HepG2 (cell line): ENCODE data around the gene FAAP100. TPM values are rescaled to one million over a fixed set of nuclear protein-coding genes. Genes with fewer than 3 reads are reported as not detected.

Experiments
- ATF1 ChIP-seq: IDR thresholded peaks from 2 replicates; pipeline ENCODE4 v1.6.1; 2016; ENCODE audit warnings: mild to moderate bottlenecking, control low read depth
- BORCS8-MEF2B ChIP-seq: sonication (generic); formaldehyde crosslinking; IDR thresholded peaks from 2 replicates; pipeline ENCODE4 v1.8.0; 2022; ENCODE audit warnings: mild to moderate bottlenecking, missing genetic modification reagents
- CBX2 ChIP-seq, 2 experiments: fragments of 200-600 bp in 1 of 2; sonication (generic); formaldehyde crosslinking in 1 of 2; IDR thresholded peaks; 2 replicates each; pipeline versions ENCODE4 v1.7.0 to v1.8.1; 2018 to 2022; ENCODE audit warnings: low read depth in 2 of 2, low read length in 1 of 2, mild to moderate bottlenecking in 1 of 2, missing genetic modification reagents in 1 of 2
- ELF1 ChIP-seq: sonication (generic); formaldehyde crosslinking; IDR thresholded peaks from 2 replicates; pipeline ENCODE4 v1.4.0; 2020; ENCODE audit warnings: missing genetic modification reagents
- ELF3 ChIP-seq: IDR thresholded peaks from 2 replicates; pipeline ENCODE4 v1.6.1; 2016; ENCODE audit warnings: missing genetic modification reagents, missing compliant biosample characterization
- GFI1 ChIP-seq: sonication (generic); formaldehyde crosslinking; IDR thresholded peaks from 2 replicates; pipeline ENCODE4 v1.5.0; 2020; ENCODE audit warnings: missing genetic modification reagents, mild to moderate bottlenecking, borderline replicate concordance
- ISX ChIP-seq: sonication (generic); formaldehyde crosslinking; conservative IDR thresholded peaks from 2 replicates; pipeline ENCODE4 v1.5.0; 2020; ENCODE audit warnings: missing genetic modification reagents
- MZF1 ChIP-seq: sonication (generic); formaldehyde crosslinking; IDR thresholded peaks from 2 replicates; pipeline ENCODE4 v1.8.1; 2023; ENCODE audit warnings: mild to moderate bottlenecking, missing genetic modification reagents, borderline replicate concordance
- SRSF4 ChIP-seq: fragments of 200-400 bp; formaldehyde crosslinking; IDR thresholded peaks from one replicate; pipeline ENCODE4 v1.6.1; 2018; ENCODE audit warnings: mild to moderate bottlenecking, low read depth, low read length, moderate library complexity; ENCODE audit not compliant: poor library complexity, severe bottlenecking
- TCF7L2 ChIP-seq: IDR thresholded peaks from 2 replicates; pipeline ENCODE4 v1.6.1; 2011; ENCODE audit warnings: mild to moderate bottlenecking, low read depth, low read length, moderate library complexity
- ZBTB7A ChIP-seq: sonication (generic); formaldehyde crosslinking; IDR thresholded peaks from 2 replicates; pipeline ENCODE4 v1.8.0; 2022; ENCODE audit warnings: mild to moderate bottlenecking, missing genetic modification reagents
- ZFP1 ChIP-seq: IDR thresholded peaks from 2 replicates; pipeline ENCODE4 v1.6.1; 2016
- ZFP36L2 ChIP-seq: sonication (generic); formaldehyde crosslinking; IDR thresholded peaks from 2 replicates; pipeline ENCODE4 v1.4.0; 2020; ENCODE audit warnings: missing genetic modification reagents
- ZKSCAN1 ChIP-seq: fragments of 150-350 bp; IDR thresholded peaks from 2 replicates; pipeline ENCODE4 v1.6.1; 2014; ENCODE audit warnings: low read length
- ZMYM4 ChIP-seq: sonication (generic); formaldehyde crosslinking; IDR thresholded peaks from 2 replicates; pipeline ENCODE4 v1.8.1; 2023; ENCODE audit warnings: mild to moderate bottlenecking, missing genetic modification reagents
- ZNF12 ChIP-seq: sonication (generic); formaldehyde crosslinking; IDR thresholded peaks from 2 replicates; pipeline ENCODE4 v1.5.0; 2020; ENCODE audit warnings: missing genetic modification reagents
- ZNF253 ChIP-seq: sonication (generic); formaldehyde crosslinking; IDR thresholded peaks from 2 replicates; pipeline ENCODE4 v1.8.0; 2022; ENCODE audit warnings: mild to moderate bottlenecking, missing genetic modification reagents, borderline replicate concordance
- ZNF33A ChIP-seq: sonication (generic); formaldehyde crosslinking; IDR thresholded peaks from 2 replicates; pipeline ENCODE4 v1.5.1; 2020; ENCODE audit warnings: missing genetic modification reagents, mild to moderate bottlenecking, moderate library complexity, borderline replicate concordance
- ZNF558 ChIP-seq: sonication (generic); formaldehyde crosslinking; IDR thresholded peaks from 2 replicates; pipeline ENCODE4 v1.9.0; 2022; ENCODE audit warnings: mild to moderate bottlenecking, missing genetic modification reagents, borderline replicate concordance
- ZNF567 ChIP-seq: sonication (generic); formaldehyde crosslinking; IDR thresholded peaks from 2 replicates; pipeline ENCODE4 v1.8.1; 2023; ENCODE audit warnings: mild to moderate bottlenecking, missing genetic modification reagents, borderline replicate concordance
- ZNF580 ChIP-seq: IDR thresholded peaks from 2 replicates; pipeline ENCODE4 v1.6.1; 2016; ENCODE audit warnings: low read depth, borderline replicate concordance
- ZNF724P ChIP-seq: sonication (generic); formaldehyde crosslinking; IDR thresholded peaks from 2 replicates; pipeline ENCODE4 v1.8.0; 2022; ENCODE audit warnings: missing genetic modification reagents, borderline replicate concordance
- ZNF777 ChIP-seq: sonication (generic); formaldehyde crosslinking; IDR thresholded peaks from 2 replicates; pipeline ENCODE4 v1.4.0; 2020; ENCODE audit warnings: missing genetic modification reagents
- polyA plus RNA-seq, 8 experiments: library from polyadenylated mRNA; depleted of rRNA in 3 of 8; stranded (reverse) in 7 of 8; unstranded in 1 of 8; fragments of >200 nt; fragmentation: Illumina TruSeq in 4 of 8; extraction: Trizol in 4 of 8; gene quantifications; 2 replicates each; pipeline versions ENCODE4 v1.2.1 to v1.2.3, GENCODE V29; 2011 to 2016; ENCODE audit warnings: low read depth in 4 of 8, missing spikeins in 1 of 8, mixed read lengths in 1 of 8; ENCODE audit not compliant: insufficient read depth in 1 of 8
- total RNA-seq, 5 experiments: library from RNA; depleted of rRNA; stranded (reverse); fragments of >200 nt; fragmentation: Illumina TruSeq; extraction: Trizol; gene quantifications; 2 replicates each; pipeline ENCODE4 v1.2.3, GENCODE V29; 2016; ENCODE audit warnings: low read depth in 1 of 5
- TF ChIP-seq, protein P1 (sequence below): sonication (generic); formaldehyde crosslinking; IDR thresholded peaks from 2 replicates; pipeline ENCODE4 v1.4.0; 2020; ENCODE audit warnings: missing genetic modification reagents, mild to moderate bottlenecking, borderline replicate concordance
- TF ChIP-seq, protein P2 (sequence below): sonication (generic); formaldehyde crosslinking; IDR thresholded peaks from 2 replicates; pipeline ENCODE4 v1.5.0; 2020; ENCODE audit warnings: missing genetic modification reagents, mild to moderate bottlenecking, borderline replicate concordance
- TF ChIP-seq, protein P3 (sequence below): sonication (generic); formaldehyde crosslinking; IDR thresholded peaks from 2 replicates; pipeline ENCODE4 v1.5.0; 2020; ENCODE audit warnings: missing genetic modification reagents, mild to moderate bottlenecking, borderline replicate concordance

The FAAP100 gene
- total and polyA plus RNA-seq, 2 of the 13 experiments (the other 11 are each of a cell fraction or from before 2014, with no cell fraction given) = 7.6 to 20.8 TPM

- no peak for TF ChIP-seq ZFP36L2 (CRISPR knock-in tag)
- TF ChIP-seq ZFP1 (CRISPR knock-in tag) = no peak
- no peak for TF ChIP-seq ZNF33A (CRISPR knock-in tag)
- TF ChIP-seq ISX (CRISPR knock-in tag) = no peak
- no peak for TF ChIP-seq ATF1 (CRISPR knock-in tag)
- no peak; the same call in 1 of the 2 replicates for TF ChIP-seq ZNF253 (CRISPR knock-in tag)
- TF ChIP-seq ELF3 (CRISPR knock-in tag) = peak; percentile 23; the same call in 1 of the 2 replicates
- TF ChIP-seq ZMYM4 (CRISPR knock-in tag) = no peak
- TF ChIP-seq, protein P1, sequence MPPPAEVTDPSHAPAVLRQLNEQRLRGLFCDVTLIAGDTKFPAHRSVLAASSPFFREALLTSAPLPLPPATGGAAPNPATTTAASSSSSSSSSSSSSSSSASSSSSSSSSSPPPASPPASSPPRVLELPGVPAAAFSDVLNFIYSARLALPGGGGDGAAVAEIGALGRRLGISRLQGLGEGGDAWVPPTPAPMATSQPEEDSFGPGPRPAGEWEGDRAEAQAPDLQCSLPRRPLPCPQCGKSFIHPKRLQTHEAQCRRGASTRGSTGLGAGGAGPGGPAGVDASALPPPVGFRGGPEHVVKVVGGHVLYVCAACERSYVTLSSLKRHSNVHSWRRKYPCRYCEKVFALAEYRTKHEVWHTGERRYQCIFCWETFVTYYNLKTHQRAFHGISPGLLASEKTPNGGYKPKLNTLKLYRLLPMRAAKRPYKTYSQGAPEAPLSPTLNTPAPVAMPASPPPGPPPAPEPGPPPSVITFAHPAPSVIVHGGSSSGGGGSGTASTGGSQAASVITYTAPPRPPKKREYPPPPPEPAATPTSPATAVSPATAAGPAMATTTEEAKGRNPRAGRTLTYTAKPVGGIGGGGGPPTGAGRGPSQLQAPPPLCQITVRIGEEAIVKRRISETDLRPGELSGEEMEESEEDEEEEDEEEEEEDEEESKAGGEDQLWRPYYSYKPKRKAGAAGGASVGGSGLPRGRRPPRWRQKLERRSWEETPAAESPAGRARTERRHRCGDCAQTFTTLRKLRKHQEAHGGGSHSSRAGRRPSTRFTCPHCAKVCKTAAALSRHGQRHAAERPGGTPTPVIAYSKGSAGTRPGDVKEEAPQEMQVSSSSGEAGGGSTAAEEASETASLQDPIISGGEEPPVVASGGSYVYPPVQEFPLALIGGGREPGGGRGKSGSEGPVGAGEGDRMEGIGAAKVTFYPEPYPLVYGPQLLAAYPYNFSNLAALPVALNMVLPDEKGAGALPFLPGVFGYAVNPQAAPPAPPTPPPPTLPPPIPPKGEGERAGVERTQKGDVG (CRISPR knock-in tag) = peak; percentile 24; the same call in 1 of the 2 replicates
- TF ChIP-seq ZNF567 (CRISPR knock-in tag) = no peak
- TF ChIP-seq ZNF12 = 0 out of 2 replicates have a peak, but pooled peaks have one; percentile 6
- TF ChIP-seq ZNF724P (CRISPR knock-in tag) = no peak
- no peak for TF ChIP-seq ZNF580 (CRISPR knock-in tag)
- no peak for TF ChIP-seq CBX2 (IDR thresholded peaks at IDR 0.05; ENCODE audit: low read depth, low read length)
- no peak for TF ChIP-seq CBX2 (CRISPR knock-in tag; IDR thresholded peaks at IDR 0.05; ENCODE audit: low read depth)
- no peak for TF ChIP-seq SRSF4
- peak; percentile 65 for TF ChIP-seq ZBTB7A (CRISPR knock-in tag)
- no peak for TF ChIP-seq TCF7L2
- TF ChIP-seq, protein P2, sequence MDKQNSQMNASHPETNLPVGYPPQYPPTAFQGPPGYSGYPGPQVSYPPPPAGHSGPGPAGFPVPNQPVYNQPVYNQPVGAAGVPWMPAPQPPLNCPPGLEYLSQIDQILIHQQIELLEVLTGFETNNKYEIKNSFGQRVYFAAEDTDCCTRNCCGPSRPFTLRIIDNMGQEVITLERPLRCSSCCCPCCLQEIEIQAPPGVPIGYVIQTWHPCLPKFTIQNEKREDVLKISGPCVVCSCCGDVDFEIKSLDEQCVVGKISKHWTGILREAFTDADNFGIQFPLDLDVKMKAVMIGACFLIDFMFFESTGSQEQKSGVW (CRISPR knock-in tag) = no peak
- no peak; the same call in 1 of the 2 replicates for TF ChIP-seq ZNF558 (CRISPR knock-in tag)
- no peak for TF ChIP-seq ZKSCAN1
- no peak; the same call in none of the 2 replicates for TF ChIP-seq ZNF777 (CRISPR knock-in tag)
- no peak for TF ChIP-seq MZF1
- TF ChIP-seq, protein P3, sequence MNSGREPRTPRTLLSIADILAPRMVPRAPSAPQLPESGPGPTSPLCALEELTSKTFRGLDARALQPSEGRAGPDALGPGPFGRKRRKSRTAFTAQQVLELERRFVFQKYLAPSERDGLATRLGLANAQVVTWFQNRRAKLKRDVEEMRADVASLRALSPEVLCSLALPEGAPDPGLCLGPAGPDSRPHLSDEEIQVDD = no peak
- TF ChIP-seq ELF1 (CRISPR knock-in tag) = no peak; the same call in 1 of the 2 replicates
- no peak for TF ChIP-seq GFI1 (CRISPR knock-in tag)
- TF ChIP-seq BORCS8-MEF2B (CRISPR knock-in tag) = no peak
These were observed 38.2 kb downstream of the FAAP100 start (continued) for GRCh38 chr17:81513753-81514488.
